ENCODE measurements around the gene C7orf25.
A peak's percentile ranks its signal among the peaks of the same experiment; 100 is the strongest.

C7orf25 gene
- 0.56 reads per million for total RNA-seq

- peak; percentile 97 for DNase-seq
Measured at GRCh38 chr7:42911454-42912447, at the start of gene C7orf25. Gene C7orf25, minus strand, starts transcription at chr7:42912070. Its CDS starts 1,170 bp downstream, at chr7:42910900.

GRCh38 chr7:42961170-42961569 is 49.3 kb upstream of the C7orf25 start:
- no peak for DNase-seq

GRCh38 chr7:42960762-42961161 is 48.9 kb upstream of the C7orf25 start:
- DNase-seq = no peak

DNA sequence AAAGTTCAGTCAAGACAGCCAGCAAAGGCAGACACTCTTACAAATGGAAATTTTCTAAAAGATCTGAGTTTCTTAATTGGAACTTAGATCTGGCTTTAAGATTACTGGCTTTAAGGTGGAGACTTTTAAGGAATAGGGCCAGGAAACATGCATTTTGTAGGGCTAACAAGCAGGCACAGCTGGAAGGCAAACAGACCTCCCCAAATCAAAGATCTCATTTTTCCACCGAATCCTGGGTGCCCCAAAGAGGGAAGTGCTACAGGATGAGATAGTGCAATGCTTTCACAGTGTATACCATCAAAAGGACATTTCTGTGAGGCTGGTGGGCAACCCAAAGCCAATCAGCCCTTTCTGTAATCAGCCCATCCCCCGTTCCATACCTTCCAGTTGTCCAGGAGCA is 47.7 kb upstream of the C7orf25 start:
- DNase-seq = no peak

- no peak for DNase-seq
Measured at GRCh38 chr7:42956062-42956461, 44.2 kb upstream of the C7orf25 start.

DNA sequence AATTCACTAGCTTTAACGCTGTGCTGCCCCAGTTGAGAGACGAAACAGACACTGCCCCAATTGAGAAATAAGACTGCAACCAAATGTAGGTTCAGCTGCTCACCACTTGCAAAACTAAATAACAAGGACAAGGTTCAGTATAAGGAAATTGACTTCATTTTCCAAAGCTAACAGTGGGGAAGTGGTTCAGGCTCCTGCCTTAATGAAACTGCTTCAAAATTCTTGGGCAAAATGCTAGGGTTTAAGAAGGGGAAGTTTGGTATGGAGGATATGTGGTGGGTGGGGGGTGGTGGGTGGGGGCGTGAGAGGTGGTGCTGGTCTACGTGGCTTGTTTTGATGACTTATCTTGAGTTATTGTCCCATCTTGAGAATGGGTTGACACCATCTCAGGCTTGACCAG is 42.1 kb upstream of the C7orf25 start:
- DNase-seq = no peak

DNA sequence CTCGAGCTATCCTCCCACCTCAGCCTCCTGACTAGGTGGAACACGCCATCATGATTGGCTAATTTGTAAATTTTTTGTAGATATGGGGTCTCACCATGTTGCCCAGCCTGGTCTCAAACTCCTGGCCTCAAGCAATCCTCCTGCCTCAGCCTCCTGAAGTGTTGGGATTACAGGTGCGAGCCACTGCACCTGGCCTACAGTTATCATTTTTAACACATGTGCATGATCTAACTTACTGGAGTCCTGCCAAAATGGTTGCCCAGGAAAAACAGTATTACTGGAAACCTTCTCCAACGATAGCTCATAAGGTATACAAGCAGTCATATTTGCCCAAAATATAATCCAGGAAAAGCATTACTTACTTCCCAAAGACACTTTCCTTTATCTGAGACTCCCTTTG is 40.5 kb upstream of the C7orf25 start:
- no peak for DNase-seq

DNA sequence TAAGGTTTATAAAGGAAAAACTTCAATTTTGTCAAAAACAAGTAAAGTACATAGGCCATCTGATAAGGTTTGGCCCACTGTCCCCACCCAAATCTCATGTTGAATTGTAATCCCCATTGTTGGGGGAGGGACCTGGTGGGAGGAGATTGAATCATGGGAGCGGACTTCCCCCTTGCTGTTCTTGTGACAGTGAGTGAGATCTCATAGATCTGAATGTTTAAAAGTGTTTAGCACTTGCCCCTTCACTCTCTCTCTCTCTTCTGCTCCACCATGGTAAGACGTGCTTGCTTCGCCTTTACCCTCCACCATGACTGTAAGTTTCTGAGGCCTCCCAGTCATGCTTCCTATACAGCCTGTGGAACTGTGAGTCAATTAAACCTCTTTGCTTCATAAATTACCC is 38.5 kb upstream of the C7orf25 start:
- DNase-seq = no peak

DNA sequence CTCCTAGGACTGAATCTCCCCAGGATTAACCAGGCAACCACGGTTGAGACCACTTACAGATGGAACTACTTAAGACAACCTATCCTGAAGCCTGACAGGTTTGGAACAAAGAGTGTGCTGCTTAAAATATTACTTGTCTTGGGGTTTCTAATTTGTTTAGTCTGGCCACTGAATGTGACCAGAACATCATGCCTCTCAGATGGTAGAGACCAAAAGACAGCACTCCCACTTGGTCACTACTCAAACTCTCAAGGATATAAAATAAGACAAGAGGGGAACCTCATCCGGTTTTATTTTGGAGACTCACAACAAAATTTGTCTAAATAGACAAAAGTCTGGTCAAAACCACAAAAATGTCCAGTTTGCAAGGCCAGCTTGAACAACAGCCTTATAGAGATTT is 35.7 kb upstream of the C7orf25 start:
- DNase-seq = no peak

DNA sequence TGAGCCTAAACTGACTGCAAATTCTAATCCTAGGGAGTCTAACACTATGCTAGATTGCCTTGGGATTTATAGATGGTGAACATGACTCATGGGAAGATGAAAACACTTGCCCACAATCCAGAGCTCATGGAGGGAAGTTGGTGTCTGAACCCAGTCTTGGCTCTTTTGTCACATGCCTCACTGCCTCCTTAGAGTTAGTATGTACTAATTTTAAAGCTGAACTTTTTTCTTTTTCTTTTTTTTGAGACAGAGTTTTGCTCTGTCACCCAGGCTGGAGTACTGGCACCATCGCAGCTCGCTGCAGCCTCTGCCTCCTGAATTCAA is 34.7 kb upstream of the C7orf25 start:
- DNase-seq = no peak

DNA sequence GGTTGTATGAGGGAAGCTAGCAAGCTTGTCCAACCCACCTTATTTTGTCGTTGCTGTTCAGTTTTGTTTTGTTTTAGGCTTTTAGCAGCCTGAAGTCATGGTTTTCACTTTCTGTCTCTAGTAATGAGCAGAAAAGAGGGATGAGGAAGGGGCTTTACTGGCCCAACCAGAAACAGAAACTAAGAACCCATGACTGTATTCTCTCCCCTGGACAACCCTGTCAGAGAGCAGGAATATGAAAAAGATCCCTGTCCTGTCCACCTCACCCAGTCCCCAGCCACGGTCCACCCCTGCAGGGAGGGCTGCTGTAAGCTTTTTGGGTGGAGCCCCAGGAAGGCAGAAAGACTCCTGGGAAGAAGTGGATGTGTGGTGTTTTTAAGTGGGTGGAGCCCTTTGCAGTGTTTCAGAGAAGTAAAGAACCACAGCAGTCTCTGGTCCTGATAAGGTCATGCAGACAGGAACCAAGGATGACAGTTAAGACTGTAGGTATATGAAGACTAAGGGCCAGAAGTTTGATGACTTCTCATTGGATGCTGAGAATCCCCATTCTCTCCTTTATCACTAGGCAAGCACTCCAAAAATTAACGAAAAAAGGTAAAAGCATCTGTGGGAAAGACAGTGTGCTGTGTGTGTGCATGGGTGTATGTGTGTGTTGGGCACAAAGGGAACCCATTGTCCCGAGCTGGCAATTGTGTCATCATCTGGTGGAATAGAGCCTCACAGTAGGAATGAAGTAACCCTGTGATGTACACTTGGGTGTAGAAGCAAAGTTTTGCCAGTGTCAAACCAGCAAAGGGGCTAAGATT is 34.2 kb upstream of the C7orf25 start:
- no peak for DNase-seq

DNA sequence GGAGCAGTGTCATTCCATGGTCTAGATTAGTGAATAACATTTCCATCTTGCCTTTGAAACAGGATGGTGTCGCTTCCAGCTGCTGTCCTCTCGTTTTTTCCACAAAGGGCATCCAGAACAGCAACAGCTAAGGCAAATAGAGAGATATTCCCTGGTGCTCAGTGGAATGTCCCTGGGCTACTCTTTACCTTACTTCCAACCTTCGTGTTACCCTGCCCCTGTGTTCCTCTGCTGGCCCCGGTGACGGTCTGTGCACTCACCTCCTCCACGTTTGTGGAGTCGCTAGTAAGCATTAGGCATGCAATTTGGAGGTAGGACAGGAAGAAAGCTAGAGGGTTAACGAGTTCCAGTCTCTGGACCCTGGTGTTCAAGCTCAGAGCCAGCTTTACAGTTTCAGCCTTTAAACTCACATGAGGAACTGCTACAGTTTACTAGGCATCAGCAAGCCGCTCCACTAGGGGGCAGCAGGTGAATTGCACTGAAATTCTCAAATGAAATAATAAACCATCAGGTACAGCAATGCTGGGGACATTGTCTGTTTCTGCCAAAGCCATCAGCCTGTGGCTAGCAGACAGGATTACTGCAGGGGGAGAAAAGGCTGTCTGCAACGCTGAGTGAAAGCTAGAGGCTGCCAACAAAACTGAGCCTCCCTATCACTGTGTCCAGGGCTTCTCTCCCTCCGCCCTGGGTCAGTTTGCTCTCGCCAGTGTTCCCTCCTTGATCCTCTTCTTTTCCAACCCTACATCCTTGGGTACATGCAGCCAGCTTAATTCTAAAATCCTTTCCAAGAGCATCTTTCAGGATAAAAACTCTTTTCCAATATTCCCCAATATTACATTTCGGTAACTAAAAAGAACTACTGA is 29.3 kb upstream of the C7orf25 start:
- DNase-seq = peak; percentile 68

- no peak for DNase-seq
Measured at GRCh38 chr7:42939457-42940240, 27.8 kb upstream of the C7orf25 start.

DNA sequence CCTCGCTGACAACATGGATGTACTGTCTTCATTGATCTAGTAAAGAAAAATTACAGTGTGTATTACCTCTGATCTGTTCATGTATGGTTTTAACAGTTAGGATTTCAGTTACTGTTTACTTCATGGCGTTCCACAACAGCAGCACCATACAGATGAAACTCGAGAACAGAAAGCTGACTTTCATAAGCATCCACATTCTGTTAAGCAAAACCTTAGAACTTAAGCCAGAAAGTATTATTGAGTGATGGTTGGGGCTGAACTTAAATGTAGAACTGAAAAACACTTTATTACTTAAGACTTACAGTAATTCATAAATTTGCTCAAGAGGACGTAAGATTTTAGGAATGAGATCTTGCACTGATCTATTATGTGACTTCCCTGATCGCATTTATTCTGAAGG is 24.0 kb upstream of the C7orf25 start:
- DNase-seq = no peak

DNA sequence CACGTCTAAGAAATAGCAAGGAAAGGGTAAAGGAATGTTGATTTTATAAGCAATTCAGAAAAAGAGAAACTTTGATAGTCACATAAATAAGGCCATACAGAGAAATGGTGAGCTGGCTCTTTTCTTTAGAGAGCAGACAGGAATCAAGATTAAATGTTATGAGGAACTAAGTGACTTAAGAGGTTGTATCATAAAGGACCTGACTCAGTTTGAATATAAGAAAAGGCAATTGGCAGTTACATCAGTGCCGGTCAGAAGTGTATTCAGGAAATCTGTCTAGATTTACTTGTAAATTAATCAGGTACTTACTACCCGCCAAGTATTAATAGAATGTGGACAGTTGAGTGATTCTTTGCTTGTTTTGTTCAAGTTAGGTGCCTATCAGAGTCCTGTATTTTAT is 22.4 kb upstream of the C7orf25 start:
- DNase-seq = no peak

DNA sequence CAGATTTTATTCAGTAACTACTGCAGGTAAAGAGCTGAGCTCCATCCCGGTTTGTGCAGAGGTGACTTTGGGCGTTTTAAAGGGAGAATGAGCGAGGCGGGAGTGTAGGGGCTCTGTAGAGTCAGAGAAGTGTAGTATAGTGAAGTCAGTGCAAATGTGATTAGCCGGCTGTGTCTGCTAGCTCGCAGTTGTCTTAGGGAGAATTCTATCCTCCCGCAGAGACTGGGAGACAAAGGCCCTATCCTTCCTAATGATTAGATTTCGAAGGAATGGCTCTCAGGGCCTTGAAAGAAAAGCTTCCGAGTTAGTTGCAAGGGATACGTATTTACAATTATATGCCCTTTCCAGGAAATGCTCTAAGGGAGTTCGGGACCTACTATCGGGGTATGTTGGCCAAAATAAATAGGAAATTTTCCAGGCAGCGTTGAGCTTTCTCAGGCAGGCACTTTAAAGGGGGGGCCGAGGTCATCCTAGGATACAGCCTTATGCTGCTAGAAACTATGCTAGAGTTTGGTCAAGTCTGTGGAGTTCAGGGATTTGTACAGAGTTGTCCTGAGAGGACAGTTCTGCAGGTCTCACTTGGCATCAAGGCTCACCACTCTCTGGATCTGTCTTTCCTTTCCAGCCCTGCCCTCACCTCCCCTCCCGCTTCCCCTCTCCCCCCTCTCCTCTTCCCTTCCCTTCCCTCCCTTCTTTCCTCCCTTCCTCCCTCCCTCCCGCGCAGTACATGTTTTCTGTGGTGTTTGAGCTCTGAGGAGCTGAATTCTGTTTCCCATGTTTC is 21.1 kb upstream of the C7orf25 start:
- no peak for DNase-seq

- peak; percentile 92 for DNase-seq
Measured at GRCh38 chr7:42931834-42932651, 20.2 kb upstream of the C7orf25 start, which contains the start of the genes MRPL32 and PSMA2. Gene MRPL32, plus strand, starts transcription at chr7:42932376. Its CDS starts 11 bp downstream, at chr7:42932387. Gene PSMA2, minus strand, starts transcription at chr7:42932174. Its CDS starts 16 bp downstream, at chr7:42932158.

DNA sequence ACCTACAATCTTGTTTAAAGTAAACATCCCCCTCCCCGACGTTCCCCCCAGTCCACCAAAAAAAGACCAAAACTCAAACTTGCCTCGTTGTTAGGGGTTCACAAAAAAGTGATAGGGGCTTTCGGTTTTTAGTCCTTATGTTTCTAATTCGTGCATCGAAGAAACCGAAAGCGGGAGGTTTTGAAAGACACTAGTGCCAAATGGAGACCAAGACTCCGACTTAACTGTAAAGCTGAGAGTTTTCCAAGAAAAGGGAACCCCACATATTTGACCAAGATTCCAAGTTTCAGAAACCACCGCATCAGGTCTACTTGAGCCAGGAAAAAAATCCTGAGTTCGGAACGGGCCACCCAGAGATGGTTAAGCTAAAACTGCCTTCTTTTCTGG is 19.6 kb upstream of the C7orf25 start:
- no peak for DNase-seq

- DNase-seq = no peak
Measured at GRCh38 chr7:42930889-42931288, 19.0 kb upstream of the C7orf25 start.

GRCh38 chr7:42929449-42929848 is 17.6 kb upstream of the C7orf25 start:
- no peak for DNase-seq

Data from effector CD4-positive, alpha-beta T cell (primary cell).